ENCODE measurements around the gene CBFA2T3.

Gene CBFA2T3

GRCh38 chr16:88974916-88975215, 2.1 kb downstream of the CBFA2T3 start:
- no peak for DNase-seq

- DNase-seq = no peak
Measured at GRCh38 chr16:88974080-88974915, 2.7 kb downstream of the CBFA2T3 start.

GRCh38 chr16:88973415-88974050, 3.5 kb downstream of the CBFA2T3 start:
- no peak for DNase-seq

DNA sequence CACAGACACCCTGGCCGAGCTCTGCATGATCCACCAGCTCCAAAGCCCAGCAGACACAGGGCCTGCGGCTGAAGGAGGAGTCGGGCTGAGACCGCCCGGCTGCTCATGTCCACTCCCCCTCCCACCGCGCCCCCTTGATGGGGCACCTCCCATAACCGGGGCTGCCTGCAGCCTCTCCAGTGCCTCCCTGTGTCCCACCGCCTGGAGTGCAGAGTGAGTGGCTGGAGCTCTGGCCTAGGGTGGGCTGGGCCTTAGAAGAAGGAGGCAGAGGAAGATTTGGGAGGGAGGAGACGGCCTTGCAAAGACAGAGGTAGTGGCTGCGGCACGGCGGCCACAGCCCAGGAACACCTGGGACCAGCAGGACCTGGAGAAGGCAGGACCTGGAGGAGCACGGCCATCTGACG, 4.0 kb downstream of the CBFA2T3 start:
- no peak for DNase-seq

DNA sequence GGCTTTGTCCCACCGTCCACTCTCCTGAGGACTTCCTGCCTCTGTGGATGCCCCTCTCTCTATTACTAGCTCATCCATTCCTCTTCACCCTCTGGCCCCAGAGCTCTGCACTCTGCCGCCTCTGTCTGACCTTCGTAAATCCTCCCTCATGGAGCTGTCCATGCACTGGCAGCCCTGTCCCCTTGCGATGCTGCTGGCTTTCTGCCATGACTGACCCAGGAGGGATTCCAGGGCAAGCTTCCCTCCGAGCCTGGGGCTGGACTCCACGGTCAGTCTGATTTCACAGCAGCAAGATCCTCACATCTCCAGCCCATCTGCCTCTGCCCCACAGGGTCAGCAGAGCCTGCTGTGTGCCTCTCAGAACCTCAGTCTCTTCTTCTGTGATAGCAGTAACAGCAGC, 4.7 kb downstream of the CBFA2T3 start:
- DNase-seq = no peak

DNA sequence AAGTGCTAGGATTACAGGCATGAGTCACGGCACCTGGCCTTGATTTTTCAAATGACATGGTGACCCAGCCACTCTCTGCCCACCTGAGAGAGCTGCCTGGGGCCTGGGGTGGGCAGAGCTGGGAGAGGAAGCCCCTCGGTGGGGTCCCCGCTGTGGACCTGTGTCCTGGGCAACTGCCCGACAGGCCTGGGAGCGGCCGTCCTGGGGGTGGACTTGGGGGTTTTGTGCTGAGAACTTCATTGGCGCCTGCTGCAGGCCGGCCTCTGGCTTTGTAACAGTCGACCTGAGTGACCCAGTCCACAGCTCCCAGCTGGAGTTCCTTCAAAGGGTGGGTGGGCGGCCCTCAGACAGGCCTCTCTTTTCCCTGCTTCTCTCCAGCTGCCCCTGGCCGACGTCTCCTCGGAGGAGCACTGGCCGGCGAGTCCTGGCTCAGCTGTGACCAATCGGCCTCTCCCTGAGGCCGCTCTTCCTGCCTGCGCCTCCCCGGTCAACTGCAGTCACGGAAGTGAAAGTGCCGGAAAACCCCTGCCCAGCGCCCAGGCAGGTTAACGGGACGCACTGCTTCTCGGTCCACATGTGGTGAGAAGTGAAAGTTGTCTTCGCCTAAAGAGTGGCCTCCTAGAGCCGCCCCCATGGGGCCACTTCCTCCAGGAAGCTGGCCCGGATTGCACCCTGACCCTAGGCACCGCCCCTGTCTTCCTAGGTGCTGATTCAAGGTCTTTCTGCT, 5.5 kb downstream of the CBFA2T3 start:
- DNase-seq = no peak

DNA sequence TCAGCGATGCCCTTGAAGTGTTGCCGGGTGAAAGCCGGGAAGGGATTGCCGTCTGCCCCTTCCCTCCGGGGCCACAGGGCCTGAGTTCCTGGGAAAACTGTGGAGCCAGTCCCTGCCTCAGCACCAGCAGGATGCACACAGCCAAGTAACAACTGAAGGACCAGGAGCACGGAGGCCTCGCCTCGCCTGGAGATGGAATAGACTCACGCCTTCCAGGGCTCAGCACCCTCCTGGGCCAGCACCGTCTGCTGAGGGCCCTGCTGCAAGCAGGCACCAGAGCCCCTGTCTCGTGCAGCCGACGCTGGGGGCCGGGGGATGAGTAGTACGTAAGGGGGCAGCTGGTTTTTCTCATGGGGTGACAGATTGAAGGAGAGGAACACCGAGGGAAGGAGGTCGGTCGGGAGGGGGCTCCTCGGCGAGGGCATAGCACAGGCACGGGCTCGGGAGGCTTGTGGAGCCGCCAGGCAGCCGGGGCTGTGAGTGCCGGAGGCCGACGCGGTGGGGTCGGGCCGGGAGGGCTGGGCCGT, 6.4 kb downstream of the CBFA2T3 start:
- no peak for DNase-seq

DNA sequence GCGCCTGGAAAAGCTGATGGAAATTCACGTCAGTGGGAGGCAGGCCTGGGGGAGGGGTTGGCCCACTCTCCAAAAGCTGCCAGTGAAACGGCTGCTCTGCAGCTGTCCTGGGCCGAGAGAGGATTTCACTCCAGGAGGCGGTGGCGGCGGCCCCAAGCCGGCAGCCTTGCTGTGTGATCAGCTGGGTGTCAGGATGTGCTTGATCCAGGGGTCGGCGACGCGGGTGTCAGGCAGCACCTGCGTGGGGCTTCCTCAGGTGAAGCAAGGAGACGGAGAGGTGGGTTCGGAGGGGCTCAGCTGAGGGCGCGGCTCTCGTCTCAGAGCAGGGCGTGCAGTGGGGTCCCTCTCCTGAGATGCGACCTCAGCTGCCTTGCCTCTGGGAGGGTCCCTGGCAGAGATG, 7.0 kb downstream of the CBFA2T3 start:
- no peak for DNase-seq

GRCh38 chr16:88969361-88969831, 7.6 kb downstream of the CBFA2T3 start:
- DNase-seq = no peak

GRCh38 chr16:88968589-88969280, 8.3 kb downstream of the CBFA2T3 start:
- DNase-seq = no peak

DNA sequence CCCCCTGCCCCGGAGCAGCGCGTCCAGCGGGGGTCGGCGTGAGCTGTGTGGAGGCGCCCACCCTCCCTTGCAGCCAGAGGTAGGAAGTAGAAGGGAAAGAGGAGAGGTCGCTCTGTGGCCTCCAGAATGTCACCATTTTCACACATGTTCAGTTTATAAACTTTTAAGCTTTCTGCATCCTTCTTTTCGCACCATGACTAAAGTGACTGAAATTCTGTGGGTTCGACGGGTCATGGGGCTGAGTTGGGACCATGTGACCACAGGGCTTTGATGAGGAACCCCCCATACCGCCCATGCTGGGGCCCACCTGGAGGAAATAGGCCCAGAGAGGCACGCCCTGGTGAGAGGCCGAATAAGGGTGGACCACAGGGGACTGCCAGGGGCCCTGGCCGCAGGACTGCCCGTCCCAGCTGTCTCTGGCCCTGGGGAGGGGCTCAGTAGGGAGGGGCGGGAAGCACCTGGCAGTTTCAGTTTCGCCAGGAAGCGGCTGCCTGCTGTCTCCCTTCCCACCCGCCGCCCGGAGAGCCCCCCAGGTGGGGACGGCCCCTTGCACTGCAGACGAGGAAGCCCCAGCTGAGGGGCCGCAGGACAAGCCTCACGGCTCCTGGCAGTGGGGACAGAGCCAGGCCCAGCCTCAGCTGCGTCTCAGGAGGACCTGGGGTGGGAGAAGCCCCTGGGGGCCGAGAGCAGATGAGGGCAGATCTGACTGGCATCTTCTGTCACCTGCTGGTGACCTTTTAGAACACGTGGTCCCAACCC, 9.0 kb downstream of the CBFA2T3 start:
- DNase-seq = no peak

- DNase-seq = no peak
Measured at GRCh38 chr16:88966986-88967829, 9.8 kb downstream of the CBFA2T3 start.

- no peak for DNase-seq
Measured at GRCh38 chr16:88965826-88966480, 11.1 kb downstream of the CBFA2T3 start.

- no peak for DNase-seq
Measured at GRCh38 chr16:88965411-88965810, 11.6 kb downstream of the CBFA2T3 start.

DNA sequence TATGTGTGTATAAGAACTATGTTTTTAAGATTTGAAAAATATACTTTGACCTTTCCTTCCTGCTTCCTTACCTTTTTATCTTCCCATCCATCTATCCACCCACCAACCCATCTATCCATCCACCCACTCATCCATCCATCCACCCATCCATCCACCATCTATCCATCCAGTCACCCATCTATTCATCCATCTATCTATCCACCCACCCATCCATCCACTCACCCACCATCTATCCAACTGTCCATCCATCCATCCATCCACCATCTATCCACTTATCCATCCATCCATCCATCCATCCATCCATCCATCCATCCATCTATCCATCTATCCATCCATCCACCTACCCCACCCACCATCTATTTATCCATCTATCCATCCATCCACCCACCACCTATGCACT, 12.4 kb downstream of the CBFA2T3 start:
- no peak for DNase-seq

GRCh38 chr16:88963583-88963982, 13.4 kb downstream of the CBFA2T3 start:
- DNase-seq = no peak

DNA sequence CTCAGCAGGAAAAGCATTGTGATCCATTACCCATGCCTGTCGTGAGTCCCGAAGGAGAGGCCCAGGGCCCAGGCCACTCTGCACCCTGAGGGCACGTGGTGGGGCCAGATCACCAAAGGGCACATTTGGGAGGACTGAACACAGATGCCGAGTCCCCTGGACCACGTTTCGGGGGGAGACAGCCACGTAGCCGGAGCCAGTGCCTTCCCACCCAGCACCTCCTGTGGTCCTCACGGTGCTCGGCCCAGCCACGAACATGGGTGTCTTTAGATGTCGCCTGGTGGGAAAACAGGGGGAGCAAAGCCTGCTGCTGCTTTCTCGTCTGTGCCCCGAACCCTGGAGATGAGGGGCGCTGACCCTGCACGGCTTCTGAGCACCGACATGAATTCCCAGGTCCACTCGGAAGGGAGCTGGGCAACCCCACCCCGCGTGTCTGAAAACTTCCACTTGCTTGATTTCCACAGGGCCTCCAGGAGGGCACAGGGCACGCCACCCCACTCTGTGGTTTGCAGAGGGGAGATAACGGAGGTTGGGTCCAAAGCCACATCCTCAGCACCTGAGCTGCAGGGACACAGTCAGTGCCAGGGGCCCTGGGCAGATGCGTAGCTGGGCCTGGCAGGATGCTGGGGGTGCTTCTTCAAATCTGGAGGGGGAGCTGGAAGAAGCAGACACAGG, 14.4 kb downstream of the CBFA2T3 start:
- DNase-seq = no peak

DNA sequence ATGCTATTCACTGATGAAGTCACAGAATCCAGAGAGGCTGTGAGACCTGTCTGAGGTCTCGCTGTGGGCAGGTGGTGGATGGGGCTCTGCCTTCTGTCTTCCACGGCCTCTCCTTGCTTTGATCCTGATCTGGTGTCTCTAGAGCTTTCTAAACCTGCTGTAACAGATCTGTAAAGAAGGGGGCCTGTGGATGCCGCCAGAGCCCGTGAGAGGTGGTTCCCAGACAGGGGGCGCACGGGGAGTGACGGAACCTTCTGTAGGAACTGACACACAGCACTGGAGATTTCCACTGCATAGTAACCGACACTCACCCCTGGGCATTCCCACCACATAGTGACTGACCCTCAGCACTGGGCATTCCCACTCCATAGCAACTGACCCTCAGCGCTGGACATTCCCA, 16.0 kb downstream of the CBFA2T3 start:
- no peak for DNase-seq

- no peak for DNase-seq
Measured at GRCh38 chr16:88960516-88960915, 16.5 kb downstream of the CBFA2T3 start.

- DNase-seq = no peak
Measured at GRCh38 chr16:88959022-88959421, 18.0 kb downstream of the CBFA2T3 start.

Data from SHP77 treated with DMSO at 0.1 percent for 48 hours (cell line).